ENCODE data around the gene MACC1.

GRCh38 chr7:20121404-20121803, 95.8 kb downstream of the MACC1 start:
- TF ChIP-seq IKZF4 (CRISPR knock-in tag; IDR thresholded peaks at IDR 0.05; ENCODE audit: borderline replicate concordance, low read depth, not compliant biosample characterization) (no peak), RNF2 (conservative IDR thresholded peaks at IDR 0.05; ENCODE audit: low read depth) (no peak), NRL (CRISPR knock-in tag; IDR thresholded peaks at IDR 0.05; ENCODE audit: borderline replicate concordance) (no peak), TCF12 (IDR thresholded peaks at IDR 0.05) (no peak), TCF12 (CRISPR knock-in tag; IDR thresholded peaks at IDR 0.05) (no peak), ZNF546 (CRISPR knock-in tag; conservative IDR thresholded peaks at IDR 0.05) (no peak), NFIC (IDR thresholded peaks at IDR 0.05; ENCODE audit: low read length) (no peak), BRD4 (CRISPR knock-in tag; IDR thresholded peaks at IDR 0.05) (no peak), ZNF12 (CRISPR knock-in tag; IDR thresholded peaks at IDR 0.05) (no peak), PHF8 (CRISPR knock-in tag; IDR thresholded peaks at IDR 0.05) (no peak), SIN3A (IDR thresholded peaks at IDR 0.05; ENCODE audit: borderline replicate concordance, low read depth, low read length) (no peak)
